Measurements from ENCODE around the gene ANKRD60. TPM values are rescaled to one million over a fixed set of nuclear protein-coding genes. Genes with fewer than 3 reads are reported as not detected.

The ANKRD60 gene, protein sequence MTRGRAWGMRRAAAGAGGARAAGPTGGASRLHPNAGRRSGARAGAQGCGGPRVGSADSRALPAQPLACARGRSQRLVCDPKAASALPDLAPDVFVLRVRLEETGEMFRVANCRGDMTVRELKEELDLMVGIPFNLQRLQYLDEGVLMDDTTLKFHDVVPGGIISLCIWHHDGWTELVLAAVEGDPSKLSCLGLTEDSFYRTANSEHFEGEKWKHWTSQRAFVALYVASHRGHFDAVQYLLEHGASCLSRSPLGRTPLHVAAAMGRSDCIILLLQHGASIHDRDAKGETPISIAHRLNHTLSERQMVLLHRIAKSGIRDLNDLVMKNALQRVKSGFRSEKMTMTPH
- not detected in 2 replicates for total RNA-seq (2012; rRNA removed)
- polyA plus RNA-seq (2012; rRNA removed) = not detected in 2 replicates
- not detected in 2 replicates for polyA plus RNA-seq (2012; cell fraction: cytosol; rRNA removed)
- polyA plus RNA-seq (2012; cell fraction: nucleus; rRNA removed; ENCODE audit: low replicate concordance) = not detected in 2 replicates
- not detected for Bru-seq, nascent RNA
- BruChase-seq, experiment 1, labeled RNA remaining after a 6-hour chase = not detected
- BruChase-seq, experiment 2, labeled RNA remaining after a 2-hour chase = percentile 8 among the genes with signal in this experiment
- long read RNA-seq = 0 reads

DNA sequence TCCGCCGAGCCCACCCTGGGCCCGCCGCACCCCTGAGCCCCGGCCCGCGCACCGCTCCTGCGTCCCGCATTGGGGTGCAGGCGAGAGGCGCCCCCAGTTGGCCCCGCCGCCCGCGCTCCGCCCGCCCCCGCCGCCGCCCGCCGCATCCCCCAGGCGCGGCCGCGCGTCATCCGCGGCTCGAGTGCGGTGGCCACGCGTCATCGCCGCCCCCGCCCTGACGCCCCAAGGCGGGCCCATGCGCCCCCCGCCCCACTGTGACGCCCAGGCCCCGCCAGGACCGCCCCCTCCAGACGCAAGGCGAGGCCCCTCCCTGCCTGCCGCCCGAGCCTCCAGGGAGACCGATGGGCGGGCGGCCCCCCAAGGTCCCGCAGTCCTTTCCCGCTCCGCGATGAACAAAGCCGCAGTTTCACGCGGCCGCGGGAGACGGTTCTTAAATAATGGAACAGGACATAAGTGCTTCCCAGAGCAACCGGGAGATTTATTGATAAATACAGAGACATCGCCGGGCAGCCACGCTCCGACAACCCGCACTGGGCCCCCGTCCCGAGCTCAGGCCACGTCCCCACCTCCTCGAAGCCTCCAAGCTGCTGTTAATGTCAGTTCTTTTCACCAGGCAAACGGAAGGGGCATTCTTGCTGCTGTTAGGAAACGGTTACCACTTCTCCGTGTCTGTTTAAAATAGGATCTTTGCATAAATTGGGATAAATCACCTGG is at the start of gene ANKRD60:
Gene ANKRD60 (minus strand): TSS at position 170 of the 714 bp plus-strand sequence. CDS start 0 bp downstream, at position 170.
- Histone ChIP-seq H3K56ac (ENCODE audit: extremely low read depth, insufficient read depth, low read length) (no peak within 1 kb of the TSS), H3K9ac (ENCODE audit: low read depth, low read length) (peak within 1 kb of the TSS; percentile 30; the same call in 1 of the 2 replicates), H4K5ac (ENCODE audit: low read depth, low read length) (no peak within 1 kb of the TSS), H4K91ac (ENCODE audit: insufficient read depth, low read depth, low read length) (peak within 1 kb of the TSS; percentile 26; the same call in 1 of the 2 replicates), H2BK15ac (ENCODE audit: low read depth, low read length) (no peak within 1 kb of the TSS), H3K4ac (ENCODE audit: low read depth, low read length) (0 out of 2 replicates have a peak within 1 kb of the TSS, but pooled peaks have one; percentile 15), H3K14ac (replicated peaks; ENCODE audit: low read depth, low read length) (peak within 1 kb of the TSS; percentile 64; the same call in 1 of the 2 replicates), H3K9me3 (ENCODE audit: control insufficient read depth, insufficient read depth, low read length) (peaks cover 2% of the 10 kb centered on the region; the same call in 1 of the 2 replicates), H2AK5ac (ENCODE audit: low read depth, low read length) (no peak within 1 kb of the TSS), H4K8ac (ENCODE audit: low read depth in 2 of 2, low read length in 2 of 2) (peak within 1 kb of the TSS; percentile 22 to 53; a peak in 2 of 4 replicates), H3K27ac (ENCODE audit: insufficient read depth, low read length) (0 out of 2 replicates have a peak within 1 kb of the TSS, but pooled peaks have one; percentile 6), H2BK120ac (ENCODE audit: low read depth, low read length) (no peak within 1 kb of the TSS), H2AFZ (replicated peaks; ENCODE audit: low read length, poor library complexity) (peak within 1 kb of the TSS; percentile 72), H2BK5ac (ENCODE audit: low read depth, low read length, poor library complexity, severe bottlenecking) (no peak within 1 kb of the TSS), H4K20me1 (ENCODE audit: insufficient read depth, low read length) (no peaks in the 10 kb centered on the region; the same call in 1 of the 2 replicates), H3K27me3 (ENCODE audit: control insufficient read depth, insufficient read depth, low read length) (peaks cover 25% of the 10 kb centered on the region), H2AK9ac (replicated peaks; ENCODE audit: low read depth, low read length, poor library complexity) (peak within 1 kb of the TSS; percentile 42), H3K79me1 (ENCODE audit: low read depth in 1 of 2, low read length in 2 of 2) (no peaks in the 10 kb centered on the region), H3K4me2 (ENCODE audit: low read depth, low read length) (peak within 1 kb of the TSS; percentile 71), H3K18ac (ENCODE audit: low read depth, low read length) (no peak within 1 kb of the TSS), H3K9me1 (ENCODE audit: insufficient read depth, low read length) (no peaks in the 10 kb centered on the region), H3K36me3 (ENCODE audit: control insufficient read depth, insufficient read depth, low read length) (peaks cover 2% of the 10 kb centered on the region; the same call in 1 of the 2 replicates), H3K4me1 (ENCODE audit: control insufficient read depth, insufficient read depth, low read length) (no peaks in the 10 kb centered on the region), H2BK20ac (ENCODE audit: low read depth, low read length) (no peak within 1 kb of the TSS), H3K23ac (ENCODE audit: low read depth, low read length) (peak within 1 kb of the TSS; percentile 54), H3K4me3 (ENCODE audit: insufficient read depth, low read depth, low read length) (peak within 1 kb of the TSS; percentile 35)
- in situ Hi-C loops (cut with MboI; ENCODE audit: low sequenced_read_pairs) = loop anchor here (10.0 to 25.0 kb wide), 2 partner anchors 626 to 809 kb away; partner anchors contain the start of genes ATP5F1E, GNAS, GNAS-AS1 and PRELID3B
- intact Hi-C loops (cut with micrococcal nuclease) = no loop called here
- ATAC-seq (ENCODE audit: low read depth) = peak; percentile 84
- 0% methylated on average over 7 of the region's 74 CpGs; no CpG with 5 or more reads in 1 of the 2 experiments for WGBS, 2 experiments (ENCODE audit: extremely low coverage in 2 of 2, insufficient read length in 1 of 2)
- CTCF ChIA-PET = no interaction called here
- DNase-seq = peak; percentile 73
- TF ChIP-seq POLR2A (IDR thresholded peaks at IDR 0.05; ENCODE audit: low read depth, low read length) = peak; percentile 72
- no peak for TF ChIP-seq BHLHE40 (IDR thresholded peaks at IDR 0.05; ENCODE audit: low read depth, low read length)
- TF ChIP-seq, protein P1, sequence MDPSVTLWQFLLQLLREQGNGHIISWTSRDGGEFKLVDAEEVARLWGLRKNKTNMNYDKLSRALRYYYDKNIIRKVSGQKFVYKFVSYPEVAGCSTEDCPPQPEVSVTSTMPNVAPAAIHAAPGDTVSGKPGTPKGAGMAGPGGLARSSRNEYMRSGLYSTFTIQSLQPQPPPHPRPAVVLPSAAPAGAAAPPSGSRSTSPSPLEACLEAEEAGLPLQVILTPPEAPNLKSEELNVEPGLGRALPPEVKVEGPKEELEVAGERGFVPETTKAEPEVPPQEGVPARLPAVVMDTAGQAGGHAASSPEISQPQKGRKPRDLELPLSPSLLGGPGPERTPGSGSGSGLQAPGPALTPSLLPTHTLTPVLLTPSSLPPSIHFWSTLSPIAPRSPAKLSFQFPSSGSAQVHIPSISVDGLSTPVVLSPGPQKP (IDR thresholded peaks at IDR 0.05; ENCODE audit: borderline replicate concordance, low read depth, low read length) = no peak
- BruUV-seq (replicated peaks) = no TSS peak
- POLR2A ChIA-PET (ENCODE audit: unreplicated experiment) = interaction anchor here (0.6 kb wide), 1 partner anchor 419 kb away, joined by 6 read pairs; no protein-coding TSS in a partner anchor
- dilution Hi-C loops (cut with HindIII; ENCODE audit: low sequenced_read_pairs, unreplicated experiment) = loop anchor here (25.0 kb wide), 1 partner anchor 434 kb away; the partner anchor contains the start of gene STX16

Measured in IMR-90 (cell line).